Stimulated activated CD8-positive, alpha-beta memory T cell treated with anti-CD3 and anti-CD28 coated beads, Interleukin-7, amount 100 ng/mL, for 1 hour (primary cell): Measurements from ENCODE around the gene CCNL2.
A peak's percentile ranks its signal among the peaks of the same experiment; 100 is the strongest.
"Not testable (repeated sequence)": the region's sequence is repeated elsewhere in the genome, so short reads cannot be mapped to it uniquely, and the experiment has no call there.

ENCODE experiments used
- DNase-seq, 2 donors: peaks; one replicate each; pipeline ENCODE4 v3.0.0-alpha.2; 2020; ENCODE audit warnings: low read depth in 2 of 2

The CCNL2 gene

DNA sequence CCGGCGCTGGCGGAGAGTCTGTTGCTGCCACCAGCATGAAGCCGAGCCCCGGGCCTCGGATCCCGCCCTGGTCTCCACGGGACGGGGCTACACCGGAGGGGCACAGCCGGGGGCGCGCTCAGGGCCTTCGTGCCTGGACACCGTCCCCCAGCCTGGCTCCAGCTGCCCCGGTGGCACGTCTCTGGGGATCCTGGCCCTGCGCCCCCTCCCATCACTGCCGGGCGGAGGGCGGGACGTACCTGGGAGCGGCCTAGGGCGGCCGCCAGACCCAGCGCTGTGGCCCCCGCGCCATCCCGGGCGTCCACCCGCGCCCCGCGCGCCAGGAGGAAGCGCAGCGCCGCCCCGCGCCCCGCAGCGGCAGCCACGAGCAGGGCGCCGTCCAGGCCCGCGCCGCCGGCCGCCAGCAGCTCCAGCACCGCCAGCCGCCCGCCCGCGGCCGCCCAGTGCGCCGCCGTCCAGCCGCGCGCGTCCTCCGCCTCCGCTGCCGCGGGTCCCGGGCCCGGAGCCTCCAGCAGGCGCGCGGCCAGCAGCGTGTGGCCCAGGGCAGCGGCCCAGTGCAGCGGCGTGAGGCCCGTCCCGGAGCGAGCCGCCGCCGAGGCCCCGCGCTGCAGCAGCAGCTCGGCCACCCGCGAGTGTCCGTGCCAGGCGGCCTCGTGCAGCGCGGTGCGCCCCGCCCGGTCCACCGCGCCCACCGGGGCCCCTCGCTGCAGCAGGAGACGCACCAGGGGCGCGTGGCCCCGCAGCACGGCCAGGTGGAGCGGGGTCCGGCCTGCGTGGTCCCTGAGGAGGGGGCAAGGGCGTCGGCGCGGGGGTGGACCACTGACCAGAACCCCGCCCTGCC lies 20.9 kb upstream of the CCNL2 start:
- no peak for DNase-seq

DNA sequence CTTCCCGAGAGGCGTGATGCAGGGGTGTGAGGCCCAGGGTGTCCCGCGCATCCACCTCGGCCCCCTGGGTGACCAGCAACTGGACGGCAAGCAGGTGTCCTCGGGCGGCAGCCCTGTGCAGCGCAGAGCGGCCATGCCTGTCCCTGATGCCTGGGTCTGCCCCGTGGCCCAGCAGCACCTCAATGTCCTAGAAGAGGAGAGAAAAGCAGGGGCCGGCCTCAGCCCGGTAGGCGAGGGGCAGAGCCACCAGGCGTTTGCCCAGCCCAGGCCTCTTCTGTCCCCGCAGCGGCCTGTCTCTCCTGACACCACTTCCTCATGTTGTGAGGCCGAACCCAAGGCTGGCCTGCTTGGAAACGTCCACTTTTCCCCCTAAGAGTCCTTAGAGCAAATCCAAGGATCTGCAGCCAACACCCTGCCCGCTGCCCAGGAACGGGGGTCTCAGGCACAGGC lies 20.3 kb upstream of the CCNL2 start:
- no peak for DNase-seq

DNA sequence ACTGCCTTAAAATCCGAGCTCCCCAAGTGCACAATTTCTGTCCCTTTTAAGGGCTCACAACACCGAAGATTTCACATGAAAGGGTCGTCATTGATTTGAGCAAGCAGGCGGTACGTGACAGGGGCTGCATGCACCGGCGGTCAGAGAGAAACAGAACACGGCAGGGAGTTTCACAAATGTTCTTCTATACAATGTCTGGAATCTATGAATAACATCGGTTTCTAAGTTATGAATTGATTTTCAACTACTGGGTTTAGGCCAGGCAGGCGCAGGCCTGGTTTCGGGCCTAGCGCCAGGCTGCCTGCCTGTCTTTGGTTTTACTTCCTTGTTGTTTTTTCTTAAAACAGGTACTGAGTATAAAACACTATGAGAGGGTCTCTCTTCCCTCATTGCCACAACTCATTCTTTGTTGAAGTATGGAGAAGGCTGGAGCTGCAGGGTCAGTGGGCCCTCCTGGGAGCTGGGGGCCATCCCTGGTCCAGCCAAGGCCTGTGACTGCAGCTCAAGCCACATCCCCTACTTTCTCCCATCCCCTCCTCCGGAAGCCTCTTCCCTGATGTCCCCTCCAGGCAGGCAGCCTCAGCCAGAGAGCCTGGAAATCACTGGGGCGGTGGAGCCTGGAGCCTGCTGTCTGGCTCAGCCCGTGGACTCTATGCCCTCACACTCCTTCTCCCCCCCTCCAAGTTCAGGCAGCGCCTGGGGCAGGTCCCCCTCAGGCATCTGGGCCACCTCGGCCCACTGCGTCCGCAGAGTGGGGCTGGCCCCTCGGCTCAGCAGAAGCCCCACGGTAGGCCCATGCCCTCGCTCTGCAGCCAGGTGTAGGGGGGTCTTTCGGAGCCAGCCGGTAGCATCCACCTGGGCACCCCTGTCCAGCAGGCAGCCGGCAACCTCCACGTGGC lies 19.6 kb upstream of the CCNL2 start:
- no peak for DNase-seq

DNA sequence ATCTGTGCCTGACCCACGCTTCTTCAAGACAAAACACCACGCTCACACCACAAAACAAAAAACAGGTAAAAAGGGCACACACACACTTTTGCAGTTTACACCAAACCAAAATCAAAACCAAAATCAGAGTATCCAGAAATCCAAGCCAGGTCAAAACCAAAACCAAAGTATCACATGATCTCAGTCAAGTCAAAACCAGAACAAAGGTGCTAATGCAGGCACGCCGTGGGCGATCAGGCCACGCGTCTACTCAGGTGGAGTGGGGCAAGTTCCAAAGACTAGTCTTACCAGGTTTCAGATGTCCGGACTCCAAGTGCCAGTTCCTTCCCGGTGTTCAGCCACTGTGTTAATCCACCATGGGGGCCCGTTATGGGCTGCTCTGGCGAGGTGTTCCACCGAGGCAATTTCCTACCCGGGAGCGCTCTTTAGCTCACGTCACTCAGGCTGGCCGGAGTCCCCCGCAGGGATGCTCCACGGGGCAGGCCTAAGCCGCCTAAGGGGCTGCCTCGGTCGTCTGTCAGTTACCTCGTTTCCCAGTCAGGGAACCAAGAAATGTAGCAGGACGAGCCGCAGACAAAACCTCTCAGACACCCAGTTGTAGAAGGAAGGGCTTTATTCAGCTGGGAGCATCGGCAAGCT lies 18.8 kb upstream of the CCNL2 start:
- not testable (repeated sequence) for DNase-seq

DNA sequence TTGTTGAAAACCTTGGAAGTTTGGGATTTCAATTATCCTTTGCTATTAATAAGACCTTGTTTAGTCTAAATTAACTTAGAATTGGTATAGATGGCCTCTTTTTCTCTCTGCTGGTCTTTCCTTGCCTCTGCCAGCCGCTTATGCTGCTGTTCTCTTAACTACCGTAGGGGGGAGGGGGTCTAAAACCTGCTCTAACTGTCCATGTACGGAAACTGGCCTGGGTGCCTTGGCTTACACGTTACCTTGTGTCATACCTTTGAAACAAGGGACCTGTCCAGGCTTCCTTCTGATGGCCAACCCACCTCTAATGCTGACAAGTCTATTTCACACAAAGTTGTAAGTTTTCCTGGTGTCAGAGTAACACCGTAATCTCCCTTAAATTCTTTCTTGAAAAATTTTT lies 18.3 kb upstream of the CCNL2 start:
- DNase-seq: not testable (repeated sequence)

DNA sequence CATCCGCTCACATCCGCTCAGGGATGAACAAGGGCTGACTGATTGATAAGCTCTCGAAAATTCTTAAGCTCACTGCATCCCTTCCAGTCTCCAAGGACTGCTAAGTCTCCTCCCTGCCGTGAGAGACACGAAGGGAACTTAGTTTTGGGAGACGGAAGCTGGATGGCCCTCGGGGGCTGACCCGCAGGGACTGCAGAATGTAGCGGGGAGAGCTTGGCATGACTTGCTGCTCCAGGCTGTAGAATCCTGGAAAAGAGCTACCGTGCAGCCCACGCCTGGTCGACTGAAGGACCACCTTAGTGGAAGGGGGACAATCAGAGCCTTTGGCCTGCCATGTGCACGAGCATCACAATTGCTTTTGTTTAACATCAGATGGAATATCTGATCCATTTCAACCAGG lies 16.6 kb upstream of the CCNL2 start:
- DNase-seq: no peak

DNA sequence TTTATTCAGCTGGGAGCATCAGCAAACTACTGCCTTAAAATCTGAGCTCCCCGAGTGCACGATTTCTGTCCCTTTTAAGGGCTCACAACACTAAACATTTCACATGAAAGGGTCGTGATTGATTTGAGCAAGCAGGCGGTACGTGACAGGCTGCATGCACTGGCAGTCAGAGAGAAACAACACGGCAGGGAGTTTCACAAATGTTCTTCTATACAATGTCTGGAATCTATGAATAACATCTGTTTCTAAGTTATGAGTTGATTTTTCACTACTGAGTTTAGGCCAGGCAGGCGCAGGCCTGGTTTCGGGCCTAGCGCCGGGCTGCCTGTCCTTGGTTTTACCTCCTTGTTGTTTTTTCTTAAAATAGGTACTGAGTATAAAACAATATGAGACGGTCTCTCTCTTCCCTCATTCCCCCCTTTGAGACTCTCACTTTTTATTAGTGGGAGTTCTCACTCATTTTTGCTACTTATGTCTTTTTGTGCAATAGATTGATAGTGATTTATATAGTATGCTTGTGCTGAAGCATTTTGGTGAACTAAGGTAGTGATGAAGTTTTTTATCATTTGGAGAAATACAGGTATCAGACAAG lies 13.3 kb upstream of the CCNL2 start:
- not testable (repeated sequence) for DNase-seq

DNA sequence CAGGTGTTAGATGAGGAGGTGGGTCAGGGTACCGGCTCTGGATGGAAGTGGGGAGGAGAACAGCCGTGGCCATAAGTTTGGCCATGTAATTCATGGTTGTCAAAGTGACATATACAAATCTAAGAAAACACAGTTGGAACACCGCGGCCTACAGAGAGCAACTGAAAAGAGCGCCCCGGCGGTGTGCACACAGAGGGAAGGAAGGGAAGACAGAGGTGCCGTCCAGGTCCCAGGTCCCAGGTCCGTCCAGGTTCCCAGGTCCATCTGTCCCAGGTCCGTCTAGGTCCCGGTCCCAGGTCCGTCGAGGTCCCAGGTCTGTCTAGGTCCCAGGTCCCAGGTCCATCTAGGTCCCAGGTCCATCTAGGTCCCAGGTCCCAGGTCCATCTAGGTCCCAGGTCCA lies 12.5 kb upstream of the CCNL2 start:
- DNase-seq: no peak

DNA sequence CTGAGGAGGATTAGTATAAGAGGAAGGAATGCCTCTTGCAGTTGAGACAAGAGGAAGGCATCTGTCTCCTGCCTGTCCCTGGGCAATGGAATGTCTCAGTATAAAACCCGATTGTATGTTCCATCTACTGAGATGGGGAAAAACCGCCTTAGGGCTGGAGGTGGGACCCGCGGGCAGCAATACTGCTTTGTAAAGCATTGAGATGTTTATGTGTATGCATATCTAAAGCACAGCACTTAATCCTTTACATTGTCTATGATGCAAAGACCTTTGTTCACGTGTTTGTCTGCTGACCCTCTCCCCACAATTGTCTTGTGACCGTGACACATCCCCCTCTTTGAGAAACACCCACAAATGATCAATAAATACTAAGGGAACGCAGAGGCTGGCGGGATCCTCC lies 11.1 kb upstream of the CCNL2 start:
- DNase-seq: not testable (repeated sequence)

DNA sequence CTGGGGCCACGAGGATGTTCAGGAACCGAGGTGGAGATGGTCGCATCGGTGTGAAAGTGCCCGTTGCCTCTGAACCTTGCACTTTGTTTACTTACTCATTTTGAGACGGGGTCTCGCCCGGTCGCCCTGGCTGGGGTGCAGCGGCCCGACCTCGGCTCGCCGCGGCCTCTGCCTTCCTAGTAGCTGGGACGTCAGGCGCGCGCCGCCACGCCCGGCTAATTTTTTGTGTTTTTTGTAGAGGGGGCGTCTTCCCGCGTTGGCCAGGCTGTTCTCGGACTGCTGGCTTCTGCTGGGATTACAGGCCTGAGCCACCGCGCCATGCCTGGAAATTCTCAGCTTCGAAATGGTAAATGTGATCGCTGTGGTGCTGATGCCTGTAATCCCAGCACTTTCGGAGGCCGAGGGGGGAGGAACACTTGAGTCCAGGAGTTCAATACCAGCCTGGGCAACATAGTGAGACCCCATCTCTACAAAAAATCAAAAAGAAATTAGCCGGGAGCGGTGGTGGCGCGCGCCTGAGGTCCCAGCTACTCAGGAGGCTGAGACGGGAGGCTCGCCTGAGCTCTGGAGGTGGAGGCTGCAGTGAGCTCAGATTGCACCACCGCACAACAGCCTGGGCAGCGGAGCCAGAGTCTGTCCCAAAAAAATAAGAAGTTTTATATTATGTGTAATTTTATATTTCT lies 8.6 kb upstream of the CCNL2 start:
- no peak for DNase-seq

DNA sequence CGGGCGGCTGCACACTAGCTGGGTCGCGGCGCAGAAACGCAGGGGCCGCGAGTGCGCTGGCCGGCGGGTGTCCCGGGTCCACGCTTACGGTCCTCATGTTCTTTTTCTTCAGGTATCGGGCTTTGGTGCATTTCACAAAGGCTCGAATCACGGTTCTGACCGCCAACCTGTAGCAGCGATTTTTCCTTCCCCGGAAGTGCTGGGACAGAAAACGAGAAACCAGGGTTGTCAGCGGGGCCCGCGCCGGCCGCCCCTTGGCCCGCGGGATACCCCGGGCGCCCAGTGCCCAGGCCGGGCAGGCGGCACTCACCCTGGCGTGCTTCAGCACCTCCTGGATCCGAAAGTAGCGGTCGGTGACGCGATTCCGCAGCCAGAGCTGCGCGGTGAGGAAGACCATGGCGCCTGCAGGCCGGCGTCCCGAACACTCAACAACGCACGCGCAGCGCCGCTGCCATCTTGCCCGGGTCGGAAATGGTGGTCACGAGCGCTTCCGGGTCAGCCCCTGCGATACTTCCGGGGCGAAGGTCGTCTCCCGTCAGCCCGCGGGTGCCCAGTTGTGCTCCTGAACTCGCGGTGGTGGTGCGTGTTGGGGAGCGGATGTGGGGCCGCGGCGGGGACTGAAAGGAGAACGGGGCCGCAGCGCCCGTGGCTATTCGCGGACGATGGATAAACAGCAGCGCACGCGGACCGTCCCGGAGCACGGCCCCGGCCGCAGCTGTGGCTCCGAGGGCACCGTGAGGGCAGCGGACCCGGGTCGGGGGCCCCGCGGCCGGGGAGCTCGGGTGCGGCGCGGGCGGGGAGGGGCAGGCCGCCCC lies 7.9 kb upstream of the CCNL2 start, which contains the start of gene MRPL20:
Gene MRPL20, minus strand, starts transcription at position 473 of the 815 bp plus-strand sequence. Its CDS starts 76 bp downstream, at position 397.
- DNase-seq: peak; percentile 93

DNA sequence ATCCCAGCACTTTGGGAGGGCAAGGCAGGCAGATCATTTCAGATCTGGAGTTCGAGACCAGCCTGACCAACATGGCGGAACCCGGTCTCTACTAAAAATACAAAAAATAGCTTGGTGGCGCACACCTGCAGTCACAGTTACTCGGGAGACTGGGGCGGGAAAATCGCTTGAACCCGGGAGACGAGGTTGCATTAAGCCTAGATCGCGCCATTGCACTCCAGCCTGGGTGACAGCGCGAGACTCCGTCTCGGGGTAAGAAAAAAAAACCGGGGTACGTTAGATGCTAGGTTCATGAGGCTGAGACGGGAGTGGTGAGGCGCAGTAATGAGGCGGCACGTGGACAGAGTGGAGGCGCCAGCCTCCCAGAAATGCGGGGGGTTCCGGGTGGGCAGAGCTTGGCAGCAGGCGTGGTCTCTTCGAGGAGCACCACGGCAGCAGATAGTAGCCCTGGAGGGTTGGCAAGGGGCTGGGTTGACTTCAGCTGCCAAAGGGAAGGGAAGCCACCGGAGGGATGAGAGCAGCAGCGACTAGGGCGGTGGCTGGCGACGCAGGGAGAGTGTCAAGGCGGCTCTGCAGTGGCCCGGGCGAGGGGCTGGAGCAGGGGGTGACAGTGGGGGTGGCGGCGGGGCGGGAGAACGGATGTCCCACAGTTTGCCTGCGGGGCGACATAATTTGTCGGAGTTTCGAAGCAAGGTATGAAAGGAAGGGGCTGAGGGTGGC lies 7.1 kb upstream of the CCNL2 start:
- DNase-seq: no peak

DNA sequence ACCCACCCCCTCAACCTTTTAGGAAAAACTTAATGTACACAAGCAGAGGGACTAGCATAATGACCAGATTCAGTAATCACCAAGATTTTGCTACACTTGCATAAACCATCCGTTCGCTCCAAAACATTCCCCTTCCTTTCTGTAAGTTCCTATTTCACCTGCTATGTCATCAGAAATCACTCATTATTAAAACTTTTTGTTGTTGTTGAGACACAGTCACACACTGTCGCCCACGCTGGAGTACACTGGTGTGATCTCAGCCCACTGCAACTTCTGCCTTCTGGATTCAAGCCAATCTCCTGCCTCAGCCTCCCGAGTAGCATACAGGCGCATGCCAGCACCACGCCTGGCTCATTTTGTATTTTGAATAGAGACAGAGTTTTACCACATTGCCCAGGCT lies 4.5 kb upstream of the CCNL2 start:
- no peak for DNase-seq

DNA sequence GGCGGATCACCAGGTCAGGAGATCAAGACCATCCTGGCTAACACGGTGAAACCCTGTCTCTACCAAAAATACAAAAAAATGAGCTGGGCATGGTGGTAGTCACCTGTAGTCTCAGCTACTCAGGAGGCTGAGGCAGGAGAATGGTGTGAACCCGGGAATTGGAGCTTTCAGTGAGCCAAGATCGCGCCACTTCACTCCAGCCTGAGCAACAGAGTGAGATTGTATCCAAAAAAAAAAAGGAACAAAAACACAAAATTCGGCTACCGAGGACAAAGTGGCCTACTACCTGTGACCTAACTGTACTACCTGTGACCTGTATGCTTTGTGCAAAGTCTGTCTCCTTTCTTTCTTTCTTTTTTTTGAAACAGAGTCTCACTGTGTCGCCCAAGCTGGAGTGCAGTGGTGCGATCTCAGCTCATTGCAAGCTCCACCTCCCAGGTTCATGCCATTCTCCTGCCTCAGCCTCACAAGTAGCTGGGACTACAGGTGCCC lies 3.8 kb upstream of the CCNL2 start:
- not testable (repeated sequence) for DNase-seq

DNA sequence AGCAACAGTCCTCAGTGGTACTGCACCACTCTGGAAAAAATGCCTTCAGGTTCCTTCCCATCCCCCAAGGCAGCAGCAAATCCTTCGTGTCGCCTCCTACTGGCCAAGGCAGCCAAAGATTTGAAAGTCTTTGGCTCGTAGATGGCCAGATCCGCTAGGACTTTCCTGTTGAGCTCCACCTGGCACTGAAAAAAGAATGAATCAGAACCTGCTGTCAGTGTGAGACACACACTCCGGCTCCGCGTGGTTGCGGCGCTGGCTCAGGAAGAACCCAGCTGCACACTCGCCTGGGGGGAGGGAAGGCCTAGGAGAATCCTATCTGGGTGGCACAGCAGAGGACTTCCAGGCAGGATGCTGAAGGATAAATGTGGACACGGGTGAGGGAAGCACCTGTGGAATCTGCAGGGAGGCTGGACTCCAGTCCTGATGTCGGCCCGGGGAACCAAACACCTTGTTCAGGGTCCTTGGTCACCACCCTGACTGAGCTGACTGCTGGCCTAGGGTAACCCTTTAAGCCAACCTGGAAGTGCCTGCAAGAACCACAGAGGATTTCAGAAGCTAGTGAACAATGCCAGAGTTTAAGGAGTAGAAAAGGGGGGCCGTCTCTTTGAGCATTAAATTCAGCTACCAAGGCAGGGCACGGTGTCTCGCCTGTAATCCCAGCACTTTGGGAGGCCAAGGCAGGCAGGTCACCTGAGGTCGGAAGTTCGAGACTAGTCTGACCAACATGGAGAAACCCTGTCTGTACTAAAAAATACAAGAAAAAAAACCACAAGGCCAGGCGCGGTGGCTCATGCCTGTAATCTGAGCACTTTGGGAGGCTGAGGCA lies 3.2 kb upstream of the CCNL2 start:
- no peak for DNase-seq

DNA sequence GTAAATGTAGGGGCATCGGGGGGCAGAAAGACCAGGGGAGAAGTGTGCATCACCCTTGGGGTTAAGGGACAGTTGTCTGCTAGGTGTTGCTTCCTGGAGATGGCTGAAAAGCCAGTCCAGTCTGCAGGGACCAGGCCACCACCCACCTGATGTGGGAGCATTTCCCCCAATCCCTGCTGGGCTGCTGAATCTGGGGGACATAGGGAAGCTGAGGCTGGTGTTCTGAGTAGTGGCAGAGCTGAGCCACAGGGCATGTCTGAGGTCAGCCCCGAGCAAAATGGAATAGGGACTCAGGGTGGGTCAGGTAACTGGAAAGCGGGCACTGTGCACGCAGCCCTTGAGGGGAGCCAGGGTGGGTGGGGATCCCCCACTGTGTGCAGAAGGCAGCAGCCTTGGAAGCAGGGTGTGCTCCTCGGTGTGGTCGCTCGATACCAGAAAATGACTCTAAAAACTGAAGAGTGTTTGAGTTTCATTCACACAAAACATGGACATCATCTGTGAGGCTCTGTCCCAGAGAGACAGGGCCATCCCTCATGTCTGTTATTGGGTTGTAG lies 2.4 kb upstream of the CCNL2 start:
- no peak for DNase-seq

DNA sequence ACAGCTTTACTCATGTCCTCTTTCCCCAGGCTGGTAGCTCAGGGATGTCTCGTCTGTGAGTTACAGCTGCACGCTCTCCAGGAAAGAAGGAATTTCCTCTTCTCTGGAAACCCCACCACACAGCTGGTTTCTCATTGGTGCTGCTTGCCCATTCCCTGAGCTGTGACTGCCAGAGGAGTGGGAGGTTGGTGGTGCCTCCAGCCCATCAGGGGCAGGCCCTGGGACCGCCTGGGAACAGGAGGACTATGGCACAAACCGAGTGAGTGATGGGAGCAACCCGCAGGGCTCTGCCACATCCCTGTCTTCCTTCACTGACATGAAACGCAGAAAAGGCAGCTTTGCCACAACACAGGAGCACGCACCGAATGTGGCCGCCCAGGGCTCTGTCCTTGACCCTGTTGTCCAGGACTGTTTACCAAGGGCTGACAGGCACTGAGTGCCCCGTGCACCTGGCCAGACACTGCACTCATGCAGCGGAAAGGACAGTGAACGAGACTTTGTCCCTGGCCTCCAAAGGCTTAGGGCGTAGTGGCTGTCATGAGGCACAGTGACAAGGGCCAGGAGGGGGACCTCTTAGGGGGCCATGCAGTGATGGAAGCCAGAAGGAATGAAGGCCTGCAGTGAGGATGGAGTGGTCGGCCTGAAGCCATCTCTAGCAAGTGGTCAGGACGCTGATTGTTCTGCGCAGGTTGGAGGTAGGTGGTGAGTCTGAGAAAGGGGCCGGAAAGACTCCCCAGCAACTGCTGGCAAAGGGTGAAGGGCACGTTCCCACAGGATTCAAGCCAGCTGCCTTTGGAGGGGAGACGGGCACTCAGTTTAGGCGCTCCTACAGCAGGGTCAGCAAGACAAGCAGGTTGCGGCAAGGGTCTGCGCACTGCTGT lies 1.7 kb upstream of the CCNL2 start:
- no peak for DNase-seq
